Upper lobe of right lung (tissue), 1 donor: ENCODE data around the gene PLEKHM1. TPM values are rescaled to one million over a fixed set of nuclear protein-coding genes. Genes with fewer than 3 reads are reported as not detected.

ENCODE experiments used
- ATAC-seq: fragments of 200-7000 bp; cut with Tn5 transposase; one replicate; pipeline ENCODE4 v1.9.1; 2020; ENCODE audit warnings: mild to moderate bottlenecking, moderate library complexity
- DNase-seq: peaks from one replicate; pipeline ENCODE4 v3.0.0-alpha.2; 2020
- H3K27ac ChIP-seq: fragments of 200-600 bp; one replicate; pipeline ENCODE4 v1.8.0; 2022
- H3K27me3 ChIP-seq: fragments of 200-600 bp; one replicate; pipeline ENCODE4 v1.8.0; 2022; ENCODE audit warnings: mild to moderate bottlenecking
- H3K36me3 ChIP-seq: fragments of 200-600 bp; one replicate; pipeline ENCODE4 v1.8.0; 2022
- H3K4me1 ChIP-seq: fragments of 200-600 bp; one replicate; pipeline ENCODE4 v1.8.0; 2022
- H3K4me3 ChIP-seq: fragments of 200-600 bp; one replicate; pipeline ENCODE4 v1.8.0; 2022; ENCODE audit warnings: mild to moderate bottlenecking
- H3K9me3 ChIP-seq: fragments of 200-600 bp; one replicate; pipeline ENCODE4 v1.8.0; 2022
- CTCF ChIP-seq: fragments of 200-600 bp; IDR thresholded peaks from one replicate; pipeline ENCODE4 v1.8.0; 2022; ENCODE audit warnings: antibody characterized with exemption
- intact Hi-C: fragments of 100-400 bp; cut with DNase I; formaldehyde crosslinking; loops from one replicate; pipeline ENCODE4 v1.11.0; 2022
- total RNA-seq: library from RNA; stranded (reverse); fragmentation: NEBNext Ultra II Directional; extraction: Animal tissue kit (Norgen Biotek cat#: 25700); gene quantifications from one replicate; pipeline ENCODE4 v1.2.1, GENCODE V29; 2021
- donor health status: DM: no; HTN: yes; CAD: no; lungs with severe emphysema.

The PLEKHM1 gene
- total RNA-seq, 1 donor from 2014 or later = 69.8 TPM

GRCh38 chr17:45432405-45433158 lies 57.9 kb downstream of the PLEKHM1 start, which contains the start of gene ARHGAP27:
ARHGAP27 (minus strand) TSS chr17:45432870; CDS start chr17:45430279, 2,591 bp downstream.
- Histone ChIP-seq H3K27ac (peak within 1 kb of the TSS; percentile 87), H3K27me3 (no peaks in the 10 kb centered on the region), H3K9me3 (no peaks in the 10 kb centered on the region), H3K36me3 (peaks cover 19% of the 10 kb centered on the region), H3K4me3 (peak within 1 kb of the TSS; percentile 61), H3K4me1 (peaks cover 36% of the 10 kb centered on the region)
- TF ChIP-seq CTCF = no peak
- DNase-seq (peak; percentile 87), ATAC-seq (peak; percentile 38)
- intact Hi-C loops = no loop called here

DNA sequence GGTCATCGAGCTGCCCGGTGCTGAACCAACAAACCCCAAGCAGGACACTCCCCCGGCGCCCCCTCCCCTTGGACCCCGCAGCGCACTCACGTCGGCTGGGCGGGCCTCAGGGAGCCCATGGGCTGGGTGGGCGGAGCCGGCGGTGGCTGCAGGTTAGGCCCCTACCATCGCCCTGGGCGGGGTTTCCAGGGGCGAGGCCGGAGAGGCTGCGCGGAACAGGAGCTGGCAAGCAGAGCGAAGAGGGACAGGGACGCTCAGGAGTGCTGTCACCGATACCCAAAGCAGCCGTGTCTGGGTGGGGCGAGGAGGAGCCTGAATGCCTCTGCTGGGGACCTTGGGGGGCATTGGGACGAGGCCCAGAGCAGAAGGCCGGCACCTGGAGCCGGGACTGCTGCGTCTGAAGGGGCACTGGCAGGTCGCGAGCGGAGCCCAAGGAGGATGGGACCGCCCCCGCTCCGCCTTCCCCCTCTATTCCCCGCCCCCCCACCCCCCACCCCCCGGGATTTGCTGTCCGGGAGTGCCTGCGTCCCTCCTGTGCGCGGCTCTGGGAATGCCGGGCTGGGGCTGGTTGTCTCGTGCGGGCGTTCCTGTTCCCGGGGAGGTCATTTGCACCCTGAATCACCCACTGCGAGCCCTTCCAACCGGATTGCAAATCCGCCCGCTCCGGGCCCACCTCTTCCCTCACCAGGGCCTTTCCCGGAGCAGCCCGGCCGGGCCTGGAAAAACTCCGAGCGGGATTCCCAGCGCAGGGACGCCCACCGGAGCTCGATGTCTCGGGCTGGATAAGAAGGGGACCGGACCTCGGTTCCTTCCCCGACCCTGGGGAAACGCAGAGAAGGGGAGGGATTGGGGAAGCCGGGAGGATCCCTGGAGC lies 58.8 kb downstream of the PLEKHM1 start:
- H3K27ac ChIP-seq = peak overlapping the region; percentile 87
- no peaks in the 10 kb centered on the region for H3K27me3 ChIP-seq
- ATAC-seq = peak; percentile 81
- H3K36me3 ChIP-seq = peaks cover 11% of the 10 kb centered on the region
- peaks cover 36% of the 10 kb centered on the region for H3K4me1 ChIP-seq
- DNase-seq = peak; percentile 97
- no peaks in the 10 kb centered on the region for H3K9me3 ChIP-seq
- intact Hi-C loops = no loop called here
- H3K4me3 ChIP-seq = peak overlapping the region; percentile 61
- no peak for TF ChIP-seq CTCF

DNA sequence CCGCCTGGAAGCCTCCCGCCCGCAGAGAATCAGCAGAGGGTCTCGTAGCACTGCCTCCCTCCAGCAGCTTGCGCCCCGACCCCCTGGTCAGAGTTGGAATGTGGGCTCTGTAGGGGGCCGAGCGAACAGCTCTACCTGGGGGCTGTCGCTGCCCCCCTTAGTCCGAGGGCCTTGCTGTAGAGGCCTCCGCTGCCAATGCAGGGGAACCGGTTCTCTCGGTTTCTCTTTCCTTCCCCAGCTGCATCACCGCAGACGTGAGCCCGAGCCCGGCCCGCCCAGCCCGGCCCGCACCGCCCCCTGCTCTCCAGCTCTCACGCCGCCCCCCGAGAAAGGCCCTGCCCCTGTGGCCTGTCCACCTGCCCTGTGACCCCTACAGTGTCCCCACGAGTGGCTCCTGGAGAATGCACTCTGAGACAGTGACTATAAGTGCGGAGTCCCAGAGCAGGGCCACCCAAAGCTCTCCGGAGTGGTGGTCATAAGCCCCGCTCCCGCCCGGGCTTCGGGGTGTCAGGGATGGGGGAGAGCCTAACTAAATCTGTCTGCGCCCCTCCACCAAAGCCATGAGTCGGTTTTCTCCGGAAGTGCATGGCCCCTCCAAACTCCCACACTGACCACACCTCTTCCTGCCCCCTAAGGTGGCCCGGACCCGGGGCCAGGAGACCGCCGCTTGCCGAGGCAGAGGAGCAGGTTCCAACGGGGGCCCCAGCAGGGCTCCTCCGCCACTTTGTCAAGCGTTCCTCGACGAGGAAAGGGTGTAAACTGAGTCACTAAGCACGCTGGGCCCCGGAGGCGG lies 59.6 kb downstream of the PLEKHM1 start:
- TF ChIP-seq CTCF = no peak
- peak; percentile 90 for DNase-seq
- ATAC-seq = peak; percentile 63
- no peaks in the 10 kb centered on the region for H3K9me3 ChIP-seq
- no peaks in the 10 kb centered on the region for H3K27me3 ChIP-seq
- H3K4me3 ChIP-seq = peak overlapping the region; percentile 61
- intact Hi-C loops = no loop called here
- H3K36me3 ChIP-seq = peaks cover 3% of the 10 kb centered on the region
- H3K4me1 ChIP-seq = peaks cover 36% of the 10 kb centered on the region
- peak overlapping the region; percentile 87 for H3K27ac ChIP-seq

- H3K27ac ChIP-seq = peak overlapping the region; percentile 87
- peak; percentile 59 for DNase-seq
- ATAC-seq = no peak
- no peaks in the 10 kb centered on the region for H3K9me3 ChIP-seq
- TF ChIP-seq CTCF = no peak
- no peaks in the 10 kb centered on the region for H3K36me3 ChIP-seq
- peak overlapping the region; percentile 61 for H3K4me3 ChIP-seq
- intact Hi-C loops = no loop called here
- peaks cover 36% of the 10 kb centered on the region for H3K4me1 ChIP-seq
- no peaks in the 10 kb centered on the region for H3K27me3 ChIP-seq
Observed at GRCh38 chr17:45430006-45430737, 60.3 kb downstream of the PLEKHM1 start.
